Measurements from ENCODE around the gene SERTAD3.

GRCh38 chr19:40464059-40465024, 20.2 kb upstream of the SERTAD3 start:
- peak; percentile 74 for TF ChIP-seq CTCF (IDR thresholded peaks at IDR 0.05)
- TF ChIP-seq EZH2phosphoT487 (IDR thresholded peaks at IDR 0.05) = no peak
- no peak for TF ChIP-seq EZH2 (IDR thresholded peaks at IDR 0.05)
